NCI-H2029 (cell line): Measurements from ENCODE around the gene OAT.
A peak's percentile ranks its signal among the peaks of the same experiment; 100 is the strongest.

Experiments used
- DNase-seq: peaks from one replicate; lab custom pipeline; 2025; lab: John Stamatoyannopoulos, UW

The OAT gene

DNA sequence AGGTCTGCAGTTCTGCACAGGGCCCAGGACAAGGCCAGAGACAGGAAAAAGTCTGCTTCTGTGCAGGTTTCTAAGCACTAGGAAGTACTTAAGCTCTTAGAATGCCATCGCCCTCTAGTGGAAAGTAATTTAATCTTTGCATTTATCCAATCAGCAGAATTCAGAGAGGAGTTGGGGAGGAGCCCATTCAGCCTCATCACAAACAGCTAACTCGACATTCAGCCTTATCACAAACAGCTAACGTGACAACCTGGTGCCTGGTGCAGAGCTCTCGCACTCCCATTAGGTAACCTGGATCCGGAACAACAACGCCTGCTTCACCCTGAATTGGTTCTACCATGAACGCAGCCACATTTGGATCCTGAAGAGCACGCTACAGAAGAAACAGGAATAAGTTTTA lies 15.2 kb downstream of the OAT start:
- peak; percentile 53 for DNase-seq

DNA sequence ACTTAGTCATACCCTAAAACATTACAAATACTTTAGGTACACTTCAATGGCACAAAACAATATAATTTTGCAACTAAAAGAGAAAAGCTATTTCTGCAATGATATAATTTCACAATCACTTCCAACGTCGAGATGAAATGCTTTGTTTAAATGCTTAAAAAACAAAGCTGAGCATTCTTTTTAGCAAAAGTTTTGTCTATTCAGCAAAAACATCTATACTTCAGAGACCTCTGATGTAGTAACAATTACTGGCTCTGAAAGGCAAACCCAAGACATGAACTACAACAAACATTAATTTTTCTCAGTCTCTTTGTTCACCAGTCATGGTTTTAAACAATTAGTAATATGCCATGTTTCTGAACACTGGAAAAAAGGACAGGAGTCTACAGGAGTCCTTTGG lies 16.4 kb downstream of the OAT start:
- DNase-seq = no peak

- DNase-seq = no peak
Measured at GRCh38 chr10:124401633-124402032, 17.1 kb downstream of the OAT start.

- no peak for DNase-seq
Measured at GRCh38 chr10:124394583-124394982, 24.1 kb downstream of the OAT start.

DNA sequence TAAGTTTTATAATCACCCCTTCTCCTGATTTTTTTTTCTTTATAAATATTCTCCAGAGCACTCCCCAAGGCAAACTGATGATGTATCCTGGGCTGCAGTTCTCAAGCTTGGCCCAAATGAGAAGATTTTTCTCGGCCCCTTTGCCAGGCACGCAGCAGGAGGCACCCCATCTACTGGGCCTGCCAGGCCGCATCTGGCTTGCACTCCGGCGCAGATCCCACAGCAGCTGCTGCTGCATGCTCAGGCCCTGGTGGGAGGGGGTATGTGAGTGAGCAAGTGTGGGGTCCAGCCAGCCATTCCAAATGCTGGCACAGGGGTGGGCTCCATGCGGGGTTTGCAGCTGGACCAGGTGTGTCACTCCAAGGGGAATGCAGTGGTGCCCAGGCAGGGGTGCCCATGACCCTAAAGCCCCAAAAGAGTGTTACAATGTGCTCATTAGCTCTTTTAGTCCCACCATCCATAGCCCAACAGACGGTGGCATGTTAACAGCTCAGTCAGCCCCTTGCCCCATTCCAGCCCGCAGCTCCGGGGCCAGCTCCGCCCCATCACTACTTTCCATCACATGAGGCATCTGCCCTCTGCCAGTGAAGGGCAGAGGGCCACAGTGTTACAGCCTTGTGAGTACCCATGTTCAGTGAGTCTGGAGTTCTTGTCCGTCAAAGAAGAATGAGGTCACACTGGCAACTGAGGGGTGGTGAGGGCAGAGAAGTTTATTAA lies 25.9 kb downstream of the OAT start:
- no peak for DNase-seq

- DNase-seq = no peak
Measured at GRCh38 chr10:124390471-124391187, 28.1 kb downstream of the OAT start.

GRCh38 chr10:124389613-124390361 lies 28.9 kb downstream of the OAT start:
- no peak for DNase-seq

GRCh38 chr10:124388823-124389612 lies 29.7 kb downstream of the OAT start:
- peak; percentile 48 for DNase-seq

DNA sequence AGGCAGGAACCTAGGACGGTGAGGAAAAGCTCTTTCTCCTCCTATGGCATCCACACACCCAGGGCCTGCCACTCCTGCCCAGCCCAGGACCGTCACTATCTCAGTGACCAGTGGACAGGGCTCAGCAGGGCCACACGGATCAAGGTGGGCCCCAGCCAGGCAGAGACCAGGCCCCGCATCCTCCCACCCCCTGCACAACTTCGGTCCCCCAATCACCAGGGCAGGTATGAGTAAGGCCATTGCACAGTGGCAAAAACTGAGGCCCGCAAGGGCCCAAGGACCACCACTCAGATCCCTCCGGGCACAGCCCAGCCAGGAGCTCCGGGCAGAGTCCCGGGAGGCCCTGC lies 30.3 kb downstream of the OAT start:
- DNase-seq = no peak

DNA sequence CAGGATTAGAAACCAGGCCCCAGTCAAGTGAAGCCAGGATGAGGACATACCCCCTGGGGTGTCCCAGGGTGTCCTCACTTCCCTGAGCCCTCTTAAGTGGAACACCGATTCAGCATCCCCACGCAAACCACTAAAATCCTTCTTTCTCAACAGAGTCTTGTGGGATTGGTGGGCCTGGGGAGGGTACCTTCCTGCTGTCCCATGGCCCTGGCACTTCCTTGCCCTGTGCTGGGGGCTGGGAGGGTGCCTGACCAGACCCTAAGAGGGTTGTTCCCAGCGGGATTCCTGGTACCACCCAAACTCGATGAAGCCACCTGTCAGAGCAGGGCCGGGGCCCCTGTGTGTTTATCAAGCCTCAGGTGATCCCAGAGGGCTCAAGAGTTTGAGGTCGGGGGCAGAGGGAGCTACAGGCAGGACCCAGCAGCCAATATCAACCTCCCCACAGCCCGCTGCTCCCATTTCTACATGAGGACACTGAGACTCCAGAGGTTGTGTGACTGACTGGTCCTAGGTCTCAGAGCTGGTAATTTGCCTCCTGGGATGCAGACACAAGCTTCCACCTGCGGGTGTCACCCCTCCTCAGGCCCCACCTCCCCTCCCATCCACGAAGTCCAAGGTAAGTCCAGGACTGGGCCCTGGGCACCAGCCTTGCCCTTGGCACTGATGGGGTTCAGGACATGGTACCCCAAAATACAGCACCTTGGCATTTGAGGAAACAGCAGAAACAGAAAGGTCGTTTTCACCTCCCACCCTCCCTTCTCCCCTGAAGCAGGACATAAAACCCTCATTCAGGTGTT lies 31.4 kb downstream of the OAT start:
- DNase-seq = no peak

- DNase-seq = no peak
Measured at GRCh38 chr10:124386186-124387077, 32.3 kb downstream of the OAT start.

- no peak for DNase-seq
Measured at GRCh38 chr10:124385627-124386185, 33.0 kb downstream of the OAT start.

- no peak for DNase-seq
Measured at GRCh38 chr10:124384591-124385190, 34.0 kb downstream of the OAT start.

- DNase-seq = no peak
Measured at GRCh38 chr10:124384172-124384571, 34.6 kb downstream of the OAT start.

DNA sequence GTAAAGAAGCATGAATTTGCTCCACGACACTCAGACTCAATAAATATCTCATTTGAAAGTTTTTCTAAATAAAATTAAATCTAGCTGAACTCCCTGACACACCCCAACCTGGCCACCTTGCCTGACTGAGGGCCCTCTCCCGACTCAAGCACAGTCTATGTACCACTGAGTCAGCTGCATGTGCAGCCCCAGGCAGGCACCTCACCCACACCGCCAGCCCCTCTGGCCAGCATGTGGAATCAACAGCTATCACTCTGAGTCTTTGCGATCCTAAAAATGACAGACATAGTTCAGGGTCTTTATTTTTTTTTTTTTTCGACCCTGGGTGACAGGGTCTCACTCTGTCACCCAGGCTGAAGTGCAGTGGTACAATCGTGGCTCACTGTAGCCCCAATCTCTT lies 35.2 kb downstream of the OAT start:
- DNase-seq = no peak

DNA sequence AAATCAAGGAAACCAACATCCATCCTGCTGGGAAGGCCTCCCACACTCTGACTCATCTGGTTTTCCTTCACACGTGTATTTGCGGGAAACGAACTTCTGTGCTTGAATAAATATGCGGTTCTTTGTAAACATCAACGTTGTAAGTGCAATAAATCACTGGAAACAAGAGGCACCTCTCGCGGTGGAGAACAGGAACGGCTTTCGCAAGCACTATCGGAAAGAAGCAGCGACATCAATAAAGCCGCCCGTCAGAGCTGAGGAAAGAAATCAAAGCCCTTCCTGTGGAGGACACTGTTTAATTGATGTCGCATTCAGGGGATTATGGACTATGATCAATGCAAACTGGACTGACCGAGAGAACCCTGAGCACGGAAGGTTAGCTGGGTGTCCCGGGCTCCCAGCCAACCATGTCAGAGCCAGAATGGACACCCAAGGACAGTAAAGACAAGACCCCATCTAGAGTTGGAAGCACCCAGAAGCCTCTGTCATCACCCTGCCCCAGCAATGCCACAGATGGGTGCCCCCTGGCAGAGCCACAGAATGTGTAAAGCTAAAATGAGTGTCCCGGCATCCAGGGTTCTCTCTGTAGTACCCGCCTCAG lies 37.6 kb downstream of the OAT start:
- DNase-seq = no peak

DNA sequence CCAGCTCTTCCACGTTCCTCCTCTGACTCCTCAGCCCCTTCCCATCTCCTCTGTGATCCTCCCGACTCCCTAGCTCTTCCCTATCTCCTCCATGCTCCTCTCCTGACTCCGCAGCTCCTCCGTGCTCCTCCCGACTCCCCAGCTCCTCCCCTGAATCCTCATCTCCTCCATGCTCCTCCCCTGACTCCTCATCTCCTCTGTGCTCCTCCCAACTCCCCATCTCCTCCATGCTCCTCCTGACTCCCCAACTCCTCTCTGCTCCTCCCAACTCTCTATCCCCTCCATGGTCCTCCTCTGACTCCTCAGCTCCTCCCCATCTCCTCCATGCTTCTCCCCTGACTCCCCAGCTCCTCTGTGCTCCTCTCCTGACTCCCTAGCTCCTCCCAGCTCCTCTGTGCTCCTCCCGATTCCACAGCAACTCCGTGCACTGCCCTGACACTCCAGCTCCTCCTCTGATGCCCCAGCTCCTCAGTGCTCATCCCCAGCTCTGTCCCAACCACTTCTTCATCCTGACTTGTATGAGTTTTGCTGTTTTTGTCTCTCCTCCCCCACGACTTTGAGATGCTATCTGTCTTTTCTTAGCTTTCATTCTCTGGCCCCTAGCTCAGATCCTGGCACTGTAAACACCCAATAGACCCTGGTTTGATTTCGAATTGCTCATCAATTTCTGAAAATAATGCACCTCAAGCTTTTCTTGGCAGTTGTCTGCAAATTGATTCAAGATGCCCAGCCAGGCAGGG lies 38.3 kb downstream of the OAT start:
- DNase-seq = no peak

DNA sequence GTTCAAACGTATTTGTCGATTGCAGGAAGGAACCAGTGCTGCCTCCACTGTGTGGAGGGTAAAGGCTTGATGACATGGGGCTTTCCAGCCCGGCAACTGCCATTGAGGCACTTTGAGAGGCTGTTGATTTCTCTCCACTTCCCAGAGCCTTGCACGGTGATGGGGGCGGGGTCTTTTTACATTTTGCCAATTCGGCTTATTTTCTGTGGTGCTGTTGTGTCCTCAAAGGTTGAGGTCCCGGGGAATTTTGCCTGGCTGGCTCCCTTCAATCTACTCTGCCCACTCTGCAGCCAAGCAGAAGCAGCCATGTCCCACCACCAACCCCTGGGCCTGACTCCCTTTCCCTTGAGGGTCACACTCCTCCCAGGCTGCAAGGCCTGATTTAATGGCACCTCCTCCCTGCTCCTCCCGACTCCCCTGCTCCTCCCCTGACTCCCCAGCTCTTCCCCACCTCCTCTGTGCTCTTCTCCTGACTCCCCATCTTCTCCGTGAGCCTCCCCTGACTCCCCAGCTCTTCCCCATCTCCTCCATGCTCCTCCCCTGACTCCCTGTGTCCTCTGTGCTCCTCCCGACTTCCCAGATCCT lies 39.0 kb downstream of the OAT start:
- no peak for DNase-seq
